SU-DHL-6 (cell line): ENCODE measurements around the gene ZBTB16.

ENCODE experiments used
- EZH2phosphoT487 ChIP-seq: fragments of 200-600 bp; sonication (generic), shearing (Covaris generic); conservative IDR thresholded peaks from 2 replicates; pipeline ENCODE4 v1.6.1; 2018; ENCODE audit warnings: mild to moderate bottlenecking, antibody characterized with exemption, low read length, moderate library complexity, mixed read lengths
- TF ChIP-seq, protein P1 (sequence below): fragments of 200-600 bp; sonication (generic); IDR thresholded peaks from one replicate; pipeline ENCODE4 v1.5.1; 2017; ENCODE audit warnings: antibody characterized with exemption, mild to moderate bottlenecking, low read length, moderate library complexity; ENCODE audit not compliant: insufficient read depth, poor library complexity, severe bottlenecking

DNA sequence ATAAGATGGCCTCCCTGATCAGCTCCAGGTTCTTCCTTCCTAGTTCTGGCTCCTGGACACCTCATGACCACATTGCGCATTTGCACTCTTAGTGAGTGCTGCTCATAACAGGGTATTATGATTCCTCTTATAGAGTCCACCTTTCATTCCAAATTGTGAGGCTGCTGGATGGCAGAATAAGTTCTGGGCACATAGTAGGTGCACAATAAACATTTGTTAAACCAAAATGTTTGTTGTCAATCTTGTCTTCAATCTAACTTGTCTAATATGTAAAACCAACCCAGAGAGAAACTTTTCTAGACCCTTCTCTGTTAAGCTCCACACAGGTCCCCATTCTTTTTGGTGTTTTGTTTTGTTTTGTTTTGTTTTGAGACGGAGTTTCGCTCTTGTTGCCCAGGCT lies 22.6 kb upstream of the ZBTB16 start:
- TF ChIP-seq, protein P1, sequence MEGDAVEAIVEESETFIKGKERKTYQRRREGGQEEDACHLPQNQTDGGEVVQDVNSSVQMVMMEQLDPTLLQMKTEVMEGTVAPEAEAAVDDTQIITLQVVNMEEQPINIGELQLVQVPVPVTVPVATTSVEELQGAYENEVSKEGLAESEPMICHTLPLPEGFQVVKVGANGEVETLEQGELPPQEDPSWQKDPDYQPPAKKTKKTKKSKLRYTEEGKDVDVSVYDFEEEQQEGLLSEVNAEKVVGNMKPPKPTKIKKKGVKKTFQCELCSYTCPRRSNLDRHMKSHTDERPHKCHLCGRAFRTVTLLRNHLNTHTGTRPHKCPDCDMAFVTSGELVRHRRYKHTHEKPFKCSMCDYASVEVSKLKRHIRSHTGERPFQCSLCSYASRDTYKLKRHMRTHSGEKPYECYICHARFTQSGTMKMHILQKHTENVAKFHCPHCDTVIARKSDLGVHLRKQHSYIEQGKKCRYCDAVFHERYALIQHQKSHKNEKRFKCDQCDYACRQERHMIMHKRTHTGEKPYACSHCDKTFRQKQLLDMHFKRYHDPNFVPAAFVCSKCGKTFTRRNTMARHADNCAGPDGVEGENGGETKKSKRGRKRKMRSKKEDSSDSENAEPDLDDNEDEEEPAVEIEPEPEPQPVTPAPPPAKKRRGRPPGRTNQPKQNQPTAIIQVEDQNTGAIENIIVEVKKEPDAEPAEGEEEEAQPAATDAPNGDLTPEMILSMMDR, result no peak
- TF ChIP-seq EZH2phosphoT487, result no peak
